Stimulated activated CD8-positive, alpha-beta memory T cell treated with anti-CD3 and anti-CD28 coated beads, Interleukin-4, amount 100 ng/mL, for 4 hours (primary cell): ENCODE data around the gene NR5A1.

Experiments
- DNase-seq, 2 donors: peaks; one replicate each; pipeline ENCODE4 v3.0.0-alpha.2; 2020; ENCODE audit warnings: low read depth in 2 of 2, low spot score in 1 of 2

NR5A1 gene

GRCh38 chr9:124500028-124500795, 7.0 kb downstream of the NR5A1 start:
- no peak for DNase-seq

- DNase-seq, result no peak
Observed at GRCh38 chr9:124499216-124499615, 8.0 kb downstream of the NR5A1 start.

- no peak for DNase-seq
Observed at GRCh38 chr9:124498499-124499146, 8.6 kb downstream of the NR5A1 start.

GRCh38 chr9:124498040-124498439, 9.2 kb downstream of the NR5A1 start:
- no peak for DNase-seq

- DNase-seq, result no peak
Observed at GRCh38 chr9:124497441-124497840, 9.8 kb downstream of the NR5A1 start.

GRCh38 chr9:124496463-124496862, 10.7 kb downstream of the NR5A1 start:
- DNase-seq, result no peak

GRCh38 chr9:124496075-124496449, 11.1 kb downstream of the NR5A1 start:
- no peak for DNase-seq

- no peak for DNase-seq
Observed at GRCh38 chr9:124495126-124496074, 11.8 kb downstream of the NR5A1 start.

- no peak for DNase-seq
Observed at GRCh38 chr9:124493794-124494479, 13.3 kb downstream of the NR5A1 start.

- DNase-seq, result no peak
Observed at GRCh38 chr9:124493218-124493617, 14.0 kb downstream of the NR5A1 start.

GRCh38 chr9:124492818-124493217, 14.4 kb downstream of the NR5A1 start:
- DNase-seq, result no peak

- no peak for DNase-seq
Observed at GRCh38 chr9:124491049-124491975, 15.9 kb downstream of the NR5A1 start.

- no peak for DNase-seq
Observed at GRCh38 chr9:124490004-124490403, 17.2 kb downstream of the NR5A1 start.

GRCh38 chr9:124489222-124489621, 18.0 kb downstream of the NR5A1 start:
- DNase-seq, result no peak

- no peak for DNase-seq
Observed at GRCh38 chr9:124488641-124489210, 18.5 kb downstream of the NR5A1 start.

- no peak for DNase-seq
Observed at GRCh38 chr9:124487260-124488182, 19.7 kb downstream of the NR5A1 start.

- DNase-seq, result no peak
Observed at GRCh38 chr9:124486778-124487259, 20.4 kb downstream of the NR5A1 start.

- no peak for DNase-seq
Observed at GRCh38 chr9:124485936-124486335, 21.3 kb downstream of the NR5A1 start.
